ENCODE results near the gene NAA15.

DNA sequence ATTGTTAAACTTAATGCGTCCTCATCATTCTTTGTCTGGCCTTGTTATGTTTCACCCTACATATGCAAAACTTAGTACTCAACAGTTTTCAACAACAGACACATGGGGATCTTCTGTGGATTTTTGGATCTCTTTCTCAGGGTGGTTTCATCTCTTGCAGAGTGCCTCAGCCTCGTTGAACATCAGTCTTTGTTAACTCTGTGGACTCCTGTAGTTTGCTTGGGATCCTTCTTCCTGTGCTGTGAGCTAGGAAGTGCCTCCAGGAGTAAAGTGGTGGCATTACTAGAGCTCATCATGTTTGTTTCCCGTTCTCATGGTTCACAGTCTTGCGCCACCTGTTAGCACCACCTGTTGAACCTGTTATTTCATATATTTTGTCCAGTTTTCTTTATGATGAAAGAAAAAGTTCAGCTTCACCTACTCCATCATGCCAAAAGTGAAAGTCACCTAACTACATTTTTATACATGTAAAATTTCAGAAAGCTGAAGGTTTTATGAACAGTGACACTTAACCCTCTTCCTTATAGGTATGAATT, 28.4 kb downstream of the NAA15 start:
- no peak for TF ChIP-seq CTCF (conservative IDR thresholded peaks at IDR 0.05; ENCODE audit: low read length)
- TF ChIP-seq EZH2phosphoT487 (IDR thresholded peaks at IDR 0.05; ENCODE audit: borderline replicate concordance) = no peak

Measured in Loucy (cell line).